HepG2 (cell line): Measurements from ENCODE around the gene CNNM3. TPM values are rescaled to one million over a fixed set of nuclear protein-coding genes. Genes with fewer than 3 reads are reported as not detected.

Source experiments
- ATAC-seq: fragments of 200-7000 bp; cut with Tn5 transposase; 3 replicates; pipeline ENCODE4 v1.9.1; 2020; ENCODE audit warnings: mild to moderate bottlenecking, moderate library complexity
- BruUV-seq: library from RNA; stranded (reverse); fragments of 400-500 nt; replicated peaks from 2 replicates; lab custom pipeline; 2021; lab: Mats Ljungman, UMichigan
- CTCF ChIA-PET: fragments of 300-600 bp; formaldehyde crosslinking; extraction: SDS; loops from one replicate; lab custom pipeline; 2021; ENCODE audit warnings: low total read pairs, inconsistent platforms, low intra/inter-chr PET ratio; lab: Yijun Ruan, JAX
- POLR2A ChIA-PET: fragments of 350-600 bp; sonication (Branson Sonifier 250); formaldehyde crosslinking; loops from one replicate; lab custom pipeline; 2020; ENCODE audit warnings: antibody characterized with exemption, inconsistent platforms; lab: Yijun Ruan, JAX
- DNase-seq: peaks from one replicate; pipeline ENCODE4 v3.0.0-alpha.2; 2015; ENCODE audit warnings: low spot score
- FAIRE-seq: peaks from 3 replicates; lab custom pipeline; 2011; peaks lifted over from hg19 to GRCh38; lab: Jason Lieb, UNC
- H2AFZ ChIP-seq: one replicate; pipeline ENCODE4 v1.6.1; 2011; ENCODE audit warnings: low read length, inconsistent platforms
- H3K27ac ChIP-seq: fragments of 300-600 bp; 3 replicates; pipeline ENCODE4 v1.8.0; 2011; ENCODE audit warnings: mixed run types, mild to moderate bottlenecking, mixed read lengths, low read length, inconsistent platforms; ENCODE audit not compliant: insufficient read depth; ENCODE audit errors: extremely low read length
- H3K27me3 ChIP-seq, 2 experiments: fragments of 200-600 bp in 1 of 2; 2 replicates in 1 of 2; 3 replicates in 1 of 2; pipeline versions ENCODE4 v1.6.0 to v1.8.0; 2011; ENCODE audit warnings: low read length in 2 of 2, mild to moderate bottlenecking in 2 of 2, moderate library complexity in 2 of 2, inconsistent platforms in 1 of 2; ENCODE audit not compliant: insufficient read depth in 2 of 2, control insufficient read depth in 1 of 2
- H3K36me3 ChIP-seq, 2 experiments: fragments of 200-600 bp in 1 of 2; replicated peaks in 1 of 2; 2 replicates in 1 of 2; 3 replicates in 1 of 2; pipeline versions ENCODE4 v1.5.1 to v1.8.0; 2011; ENCODE audit warnings: low read length in 2 of 2, inconsistent platforms in 1 of 2; ENCODE audit not compliant: insufficient read depth in 2 of 2, control insufficient read depth in 1 of 2
- H3K4me1 ChIP-seq: 2 replicates; pipeline ENCODE4 v1.5.1; 2012; ENCODE audit warnings: low read length, inconsistent platforms; ENCODE audit not compliant: insufficient read depth
- H3K4me2 ChIP-seq: 2 replicates; pipeline ENCODE4 v1.6.0; 2011; ENCODE audit warnings: low read depth, low read length, inconsistent platforms
- H3K4me3 ChIP-seq, 3 experiments: fragments of 200-600 bp in 1 of 3; sonication (generic), shearing (Covaris generic) in 1 of 3; replicated peaks in 1 of 3; 2 replicates each; pipeline ENCODE4 v1.5.1; 2011 to 2016; ENCODE audit warnings: low read length in 3 of 3, inconsistent platforms in 2 of 3, low read depth in 2 of 3, mild to moderate bottlenecking in 2 of 3, control low read depth in 1 of 3, mixed read lengths in 1 of 3; ENCODE audit not compliant: insufficient read depth in 1 of 3
- H3K79me2 ChIP-seq: one replicate; pipeline ENCODE4 v1.6.1; 2011; ENCODE audit warnings: low read length, inconsistent platforms; ENCODE audit not compliant: insufficient read depth
- H3K9ac ChIP-seq: 2 replicates; pipeline ENCODE4 v1.6.0; 2011; ENCODE audit warnings: mild to moderate bottlenecking, low read depth, low read length, inconsistent platforms; ENCODE audit not compliant: insufficient read depth
- H3K9me3 ChIP-seq: 2 replicates; pipeline ENCODE4 v1.5.1; 2012; ENCODE audit warnings: mild to moderate bottlenecking, low read length
- H4K20me1 ChIP-seq: 2 replicates; pipeline ENCODE4 v1.6.0; 2011; ENCODE audit warnings: inconsistent platforms, mild to moderate bottlenecking, low read length, moderate library complexity; ENCODE audit not compliant: insufficient read depth
- AGO2 ChIP-seq: fragments of 200-400 bp; formaldehyde crosslinking; optimal IDR thresholded peaks from 2 replicates; pipeline ENCODE3; 2017; ENCODE audit warnings: mild to moderate bottlenecking, low read depth, low read length, moderate library complexity
- BORCS8-MEF2B ChIP-seq: sonication (generic); formaldehyde crosslinking; IDR thresholded peaks from 2 replicates; pipeline ENCODE4 v1.8.0; 2022; ENCODE audit warnings: mild to moderate bottlenecking, missing genetic modification reagents
- ERF ChIP-seq: IDR thresholded peaks from 2 replicates; pipeline ENCODE4 v1.6.1; 2018; ENCODE audit warnings: missing biosample characterization, missing genetic modification reagents
- KDM5B ChIP-seq: sonication (generic); formaldehyde crosslinking; IDR thresholded peaks from 2 replicates; pipeline ENCODE4 v1.4.0; 2020; ENCODE audit warnings: missing genetic modification reagents, mild to moderate bottlenecking, borderline replicate concordance
- MED1 ChIP-seq: sonication (generic); formaldehyde crosslinking; IDR thresholded peaks from 2 replicates; pipeline ENCODE4 v1.4.0; 2020; ENCODE audit warnings: missing genetic modification reagents
- POLR2A ChIP-seq, 2 experiments: IDR thresholded peaks; 2 replicates each; pipeline ENCODE4 v1.6.1; 2011; ENCODE audit warnings: low read depth in 2 of 2, low read length in 2 of 2, mild to moderate bottlenecking in 1 of 2, moderate library complexity in 1 of 2; ENCODE audit not compliant: insufficient read depth in 1 of 2
- POLR2G ChIP-seq: fragments of 200-400 bp; formaldehyde crosslinking; IDR thresholded peaks from 2 replicates; pipeline ENCODE4 v1.6.1; 2018; ENCODE audit warnings: mild to moderate bottlenecking, low read depth, low read length, moderate library complexity
- SSRP1 ChIP-seq: IDR thresholded peaks from 2 replicates; pipeline ENCODE4 v1.6.1; 2016; ENCODE audit warnings: control low read depth
- ZNF362 ChIP-seq: sonication (generic); formaldehyde crosslinking; IDR thresholded peaks from 2 replicates; pipeline ENCODE4 v1.4.0; 2020; ENCODE audit warnings: missing genetic modification reagents, mild to moderate bottlenecking, borderline replicate concordance
- WGBS: methylation state at CpG from one replicate; pipeline ENCODE4 v1.1.6; 2017; ENCODE audit warnings: low lambda C conversion rate; 5-methylcytosine and 5-hydroxymethylcytosine counted together
- in situ Hi-C: cut with HindIII; loops from 2 replicates; pipeline ENCODE4 v1.10.0; 2017; ENCODE audit warnings: low pct_unique_long_range_greater_than_20kb; ENCODE audit not compliant: extremely low pct_ligation_motif_present
- intact Hi-C: fragments of 100-400 bp; cut with micrococcal nuclease; formaldehyde crosslinking; loops from one replicate; pipeline ENCODE4 v1.10.0; 2022; ENCODE audit not compliant: unreplicated experiment
- polyA plus RNA-seq, 8 experiments: library from polyadenylated mRNA; depleted of rRNA in 3 of 8; stranded (reverse) in 7 of 8; unstranded in 1 of 8; fragments of >200 nt; fragmentation: Illumina TruSeq in 4 of 8; extraction: Trizol in 4 of 8; gene quantifications; 2 replicates each; pipeline versions ENCODE4 v1.2.1 to v1.2.3, GENCODE V29; 2011 to 2016; ENCODE audit warnings: low read depth in 4 of 8, missing spikeins in 1 of 8, mixed read lengths in 1 of 8; ENCODE audit not compliant: insufficient read depth in 1 of 8
- total RNA-seq, 5 experiments: library from RNA; depleted of rRNA; stranded (reverse); fragments of >200 nt; fragmentation: Illumina TruSeq; extraction: Trizol; gene quantifications; 2 replicates each; pipeline ENCODE4 v1.2.3, GENCODE V29; 2016; ENCODE audit warnings: low read depth in 1 of 5

CNNM3 gene
- total and polyA plus RNA-seq, 2 of the 13 experiments (the other 11 are each of a cell fraction or from before 2014, with no cell fraction given) = 21.2 to 27.9 TPM

GRCh38 chr2:96842600-96842999 is 26.5 kb downstream of the CNNM3 start:
- FAIRE-seq (no peak), DNase-seq (no peak), ATAC-seq (peak; percentile 7)
- no peaks in the 10 kb centered on the region for H3K27me3 ChIP-seq
- H4K20me1 ChIP-seq = no peaks in the 10 kb centered on the region
- CTCF ChIA-PET = no interaction called here
- WGBS = 95% methylated on average over 5 of the region's 7 CpGs
- POLR2A ChIA-PET = interaction anchor here (0.8 to 1.3 kb wide), 6 partner anchors 9 to 26 kb away, joined by 3 to 4 read pairs (median 3); no protein-coding TSS in a partner anchor
- no peaks in the 10 kb centered on the region for H3K9me3 ChIP-seq
- no TSS peak for BruUV-seq
- H3K4me1 ChIP-seq = peaks cover 1% of the 10 kb centered on the region
- intact Hi-C loops = no loop called here
- H3K4me2 ChIP-seq = no peak overlapping the region
- TF ChIP-seq MED1 (CRISPR knock-in tag) = no peak
- TF ChIP-seq KDM5B (CRISPR knock-in tag) = no peak
- peak; percentile 7 for TF ChIP-seq AGO2
- TF ChIP-seq BORCS8-MEF2B (CRISPR knock-in tag) = no peak
- TF ChIP-seq ZNF362 (CRISPR knock-in tag) = no peak
- peak in 1 of 2 experiments; percentile 6; a peak in 1 of 4 replicates for TF ChIP-seq POLR2A (IDR thresholded peaks at IDR 0.05; ENCODE audit: insufficient read depth in 1 of 2, low read depth in 2 of 2, low read length in 2 of 2)
- peak; percentile 2; the same call in 1 of the 2 replicates for TF ChIP-seq POLR2G
- TF ChIP-seq ERF (CRISPR knock-in tag) = 0 out of 2 replicates have a peak, but pooled peaks have one; percentile 11
- TF ChIP-seq SSRP1 (CRISPR knock-in tag) = no peak
- H2AFZ ChIP-seq = no peak overlapping the region
- no peaks in the 10 kb centered on the region for H3K79me2 ChIP-seq
- H3K4me3 ChIP-seq = no peak overlapping the region
- H3K27ac ChIP-seq = no peak overlapping the region
- H3K36me3 ChIP-seq = peaks cover 3 to 5% of the 10 kb centered on the region in 2 experiments; a peak in 4 of 5 replicates
- in situ Hi-C loops = no loop called here
- no peak overlapping the region for H3K9ac ChIP-seq
